HepG2 (cell line): Measurements from ENCODE around the gene RNGTT. TPM values are rescaled to one million over a fixed set of nuclear protein-coding genes. Genes with fewer than 3 reads are reported as not detected.

ENCODE experiments used
- ATAC-seq: fragments of 200-7000 bp; cut with Tn5 transposase; 3 replicates; pipeline ENCODE4 v1.9.1; 2020; ENCODE audit warnings: mild to moderate bottlenecking, moderate library complexity
- BruUV-seq: library from RNA; stranded (reverse); fragments of 400-500 nt; replicated peaks from 2 replicates; lab custom pipeline; 2021; lab: Mats Ljungman, UMichigan
- CTCF ChIA-PET: fragments of 300-600 bp; formaldehyde crosslinking; extraction: SDS; loops from one replicate; lab custom pipeline; 2021; ENCODE audit warnings: low total read pairs, inconsistent platforms, low intra/inter-chr PET ratio; lab: Yijun Ruan, JAX
- POLR2A ChIA-PET: fragments of 350-600 bp; sonication (Branson Sonifier 250); formaldehyde crosslinking; loops from one replicate; lab custom pipeline; 2020; ENCODE audit warnings: antibody characterized with exemption, inconsistent platforms; lab: Yijun Ruan, JAX
- DNase-seq: peaks from one replicate; pipeline ENCODE4 v3.0.0-alpha.2; 2015; ENCODE audit warnings: low spot score
- FAIRE-seq: peaks from 3 replicates; lab custom pipeline; 2011; peaks lifted over from hg19 to GRCh38; lab: Jason Lieb, UNC
- H2AFZ ChIP-seq: one replicate; pipeline ENCODE4 v1.6.1; 2011; ENCODE audit warnings: low read length, inconsistent platforms
- H3K27ac ChIP-seq: fragments of 300-600 bp; 3 replicates; pipeline ENCODE4 v1.8.0; 2011; ENCODE audit warnings: mixed run types, mild to moderate bottlenecking, mixed read lengths, low read length, inconsistent platforms; ENCODE audit not compliant: insufficient read depth; ENCODE audit errors: extremely low read length
- H3K27me3 ChIP-seq, 2 experiments: fragments of 200-600 bp in 1 of 2; 2 replicates in 1 of 2; 3 replicates in 1 of 2; pipeline versions ENCODE4 v1.6.0 to v1.8.0; 2011; ENCODE audit warnings: low read length in 2 of 2, mild to moderate bottlenecking in 2 of 2, moderate library complexity in 2 of 2, inconsistent platforms in 1 of 2; ENCODE audit not compliant: insufficient read depth in 2 of 2, control insufficient read depth in 1 of 2
- H3K36me3 ChIP-seq, 2 experiments: fragments of 200-600 bp in 1 of 2; replicated peaks in 1 of 2; 2 replicates in 1 of 2; 3 replicates in 1 of 2; pipeline versions ENCODE4 v1.5.1 to v1.8.0; 2011; ENCODE audit warnings: low read length in 2 of 2, inconsistent platforms in 1 of 2; ENCODE audit not compliant: insufficient read depth in 2 of 2, control insufficient read depth in 1 of 2
- H3K4me1 ChIP-seq: 2 replicates; pipeline ENCODE4 v1.5.1; 2012; ENCODE audit warnings: low read length, inconsistent platforms; ENCODE audit not compliant: insufficient read depth
- H3K4me2 ChIP-seq: 2 replicates; pipeline ENCODE4 v1.6.0; 2011; ENCODE audit warnings: low read depth, low read length, inconsistent platforms
- H3K4me3 ChIP-seq, 3 experiments: fragments of 200-600 bp in 1 of 3; sonication (generic), shearing (Covaris generic) in 1 of 3; replicated peaks in 1 of 3; 2 replicates each; pipeline ENCODE4 v1.5.1; 2011 to 2016; ENCODE audit warnings: low read length in 3 of 3, inconsistent platforms in 2 of 3, low read depth in 2 of 3, mild to moderate bottlenecking in 2 of 3, control low read depth in 1 of 3, mixed read lengths in 1 of 3; ENCODE audit not compliant: insufficient read depth in 1 of 3
- H3K79me2 ChIP-seq: one replicate; pipeline ENCODE4 v1.6.1; 2011; ENCODE audit warnings: low read length, inconsistent platforms; ENCODE audit not compliant: insufficient read depth
- H3K9ac ChIP-seq: 2 replicates; pipeline ENCODE4 v1.6.0; 2011; ENCODE audit warnings: mild to moderate bottlenecking, low read depth, low read length, inconsistent platforms; ENCODE audit not compliant: insufficient read depth
- H3K9me3 ChIP-seq: 2 replicates; pipeline ENCODE4 v1.5.1; 2012; ENCODE audit warnings: mild to moderate bottlenecking, low read length
- H4K20me1 ChIP-seq: 2 replicates; pipeline ENCODE4 v1.6.0; 2011; ENCODE audit warnings: inconsistent platforms, mild to moderate bottlenecking, low read length, moderate library complexity; ENCODE audit not compliant: insufficient read depth
- GFI1 ChIP-seq: sonication (generic); formaldehyde crosslinking; IDR thresholded peaks from 2 replicates; pipeline ENCODE4 v1.5.0; 2020; ENCODE audit warnings: missing genetic modification reagents, mild to moderate bottlenecking, borderline replicate concordance
- JUN ChIP-seq: sonication (generic); formaldehyde crosslinking; IDR thresholded peaks from 2 replicates; pipeline ENCODE4 v1.4.0; 2020; ENCODE audit warnings: mild to moderate bottlenecking, missing genetic modification reagents
- MEIS1 ChIP-seq: sonication (generic); formaldehyde crosslinking; IDR thresholded peaks from 2 replicates; pipeline ENCODE4 v1.9.0; 2021; ENCODE audit warnings: mild to moderate bottlenecking, missing genetic modification reagents, moderate library complexity, borderline replicate concordance
- MTF1 ChIP-seq: sonication (generic); formaldehyde crosslinking; IDR thresholded peaks from 2 replicates; pipeline ENCODE4 v1.5.0; 2020; ENCODE audit warnings: missing genetic modification reagents
- MYC ChIP-seq: sonication (generic); formaldehyde crosslinking; IDR thresholded peaks from 2 replicates; pipeline ENCODE4 v1.9.0; 2021; ENCODE audit warnings: missing genetic modification reagents, borderline replicate concordance
- PCBP2 ChIP-seq: fragments of 200-400 bp; formaldehyde crosslinking; optimal IDR thresholded peaks from 2 replicates; pipeline ENCODE3; 2018; ENCODE audit warnings: low read length, low read depth; ENCODE audit not compliant: poor library complexity, severe bottlenecking
- PRDM4 ChIP-seq: sonication (generic); formaldehyde crosslinking; IDR thresholded peaks from 2 replicates; pipeline ENCODE4 v1.9.0; 2021; ENCODE audit warnings: missing genetic modification reagents, borderline replicate concordance
- SMARCE1 ChIP-seq: fragments of 450-650 bp; IDR thresholded peaks from 2 replicates; pipeline ENCODE4 v1.6.1; 2017; ENCODE audit warnings: borderline replicate concordance
- SMYD3 ChIP-seq: sonication (generic); formaldehyde crosslinking; IDR thresholded peaks from 2 replicates; pipeline ENCODE4 v1.8.1; 2023; ENCODE audit warnings: mild to moderate bottlenecking, missing genetic modification reagents
- SSRP1 ChIP-seq: IDR thresholded peaks from 2 replicates; pipeline ENCODE4 v1.6.1; 2016; ENCODE audit warnings: control low read depth
- TCF12 ChIP-seq, 2 experiments: fragments of 450-650 bp in 1 of 2; sonication (generic) in 1 of 2; formaldehyde crosslinking in 1 of 2; IDR thresholded peaks; 2 replicates each; pipeline versions ENCODE4 v1.6.1 to v1.8.0; 2017 to 2022; ENCODE audit warnings: antibody characterized with exemption in 1 of 2, mild to moderate bottlenecking in 1 of 2, missing genetic modification reagents in 1 of 2, moderate library complexity in 1 of 2
- ZNF430 ChIP-seq: sonication (generic); formaldehyde crosslinking; IDR thresholded peaks from 2 replicates; pipeline ENCODE4 v1.9.0; 2021; ENCODE audit warnings: mild to moderate bottlenecking, missing genetic modification reagents
- ZNF589 ChIP-seq: sonication (generic); formaldehyde crosslinking; conservative IDR thresholded peaks from 2 replicates; pipeline ENCODE4 v1.8.0; 2022; ENCODE audit warnings: mild to moderate bottlenecking, moderate library complexity, missing genetic modification reagents
- ZNF709 ChIP-seq: sonication (generic); formaldehyde crosslinking; IDR thresholded peaks from 2 replicates; pipeline ENCODE4 v1.5.0; 2020; ENCODE audit warnings: mild to moderate bottlenecking, missing genetic modification reagents
- ZUFSP ChIP-seq: sonication (generic); formaldehyde crosslinking; IDR thresholded peaks from 2 replicates; pipeline ENCODE4 v1.9.0; 2021; ENCODE audit warnings: missing genetic modification reagents, mild to moderate bottlenecking, borderline replicate concordance
- WGBS: methylation state at CpG from one replicate; pipeline ENCODE4 v1.1.6; 2017; ENCODE audit warnings: low lambda C conversion rate; 5-methylcytosine and 5-hydroxymethylcytosine counted together
- in situ Hi-C: cut with HindIII; loops from 2 replicates; pipeline ENCODE4 v1.10.0; 2017; ENCODE audit warnings: low pct_unique_long_range_greater_than_20kb; ENCODE audit not compliant: extremely low pct_ligation_motif_present
- intact Hi-C: fragments of 100-400 bp; cut with micrococcal nuclease; formaldehyde crosslinking; loops from one replicate; pipeline ENCODE4 v1.10.0; 2022; ENCODE audit not compliant: unreplicated experiment
- polyA plus RNA-seq, 8 experiments: library from polyadenylated mRNA; depleted of rRNA in 3 of 8; stranded (reverse) in 7 of 8; unstranded in 1 of 8; fragments of >200 nt; fragmentation: Illumina TruSeq in 4 of 8; extraction: Trizol in 4 of 8; gene quantifications; 2 replicates each; pipeline versions ENCODE4 v1.2.1 to v1.2.3, GENCODE V29; 2011 to 2016; ENCODE audit warnings: low read depth in 4 of 8, missing spikeins in 1 of 8, mixed read lengths in 1 of 8; ENCODE audit not compliant: insufficient read depth in 1 of 8
- total RNA-seq, 5 experiments: library from RNA; depleted of rRNA; stranded (reverse); fragments of >200 nt; fragmentation: Illumina TruSeq; extraction: Trizol; gene quantifications; 2 replicates each; pipeline ENCODE4 v1.2.3, GENCODE V29; 2016; ENCODE audit warnings: low read depth in 1 of 5

Gene RNGTT
- total and polyA plus RNA-seq, 2 of the 13 experiments (the other 11 are each of a cell fraction or from before 2014, with no cell fraction given), result 6.0 to 22.6 TPM

GRCh38 chr6:88913471-88913870 is 49.9 kb downstream of the RNGTT start (continued):
- no peak for TF ChIP-seq SMARCE1
- TF ChIP-seq, all 625 proteins: peak for 0

GRCh38 chr6:88910922-88911778 is 52.3 kb downstream of the RNGTT start:
- 0 out of 2 replicates have a peak, but pooled peaks cover 10% of the 10 kb centered on the region for H3K4me1 ChIP-seq
- H3K9me3 ChIP-seq, result no peaks in the 10 kb centered on the region
- H3K79me2 ChIP-seq, result peaks cover 19% of the 10 kb centered on the region
- no peak for ATAC-seq
- no peak for FAIRE-seq
- in situ Hi-C loops (no loop called here), intact Hi-C loops (no loop called here)
- DNase-seq, result no peak
- no peak overlapping the region for H3K4me2 ChIP-seq
- CTCF ChIA-PET, result no interaction called here
- H4K20me1 ChIP-seq, result no peaks in the 10 kb centered on the region
- H3K36me3 ChIP-seq, result no peaks in the 10 kb centered on the region; a peak in 2 of 5 replicates
- H3K27ac ChIP-seq, result no peak overlapping the region
- no peaks in the 10 kb centered on the region for H3K27me3 ChIP-seq
- H3K4me3 ChIP-seq, result no peak overlapping the region
- H2AFZ ChIP-seq, result no peak overlapping the region
- WGBS, result 91% methylated on average over 7 of the region's 7 CpGs
- no TSS peak for BruUV-seq
- H3K9ac ChIP-seq, result no peak overlapping the region
- POLR2A ChIA-PET, result no interaction called here
- TF ChIP-seq GFI1 (CRISPR knock-in tag), result no peak
- TF ChIP-seq MYC (CRISPR knock-in tag), result no peak
- no peak for TF ChIP-seq PCBP2
- TF ChIP-seq SMYD3 (CRISPR knock-in tag), result no peak
- no peak for TF ChIP-seq ZUFSP (CRISPR knock-in tag)
- TF ChIP-seq MEIS1 (CRISPR knock-in tag), result no peak
- no peak for TF ChIP-seq ZNF589 (CRISPR knock-in tag)
- no peak for TF ChIP-seq ZNF709 (CRISPR knock-in tag)
- no peak for TF ChIP-seq SSRP1 (CRISPR knock-in tag)
- no peak for TF ChIP-seq TCF12 (IDR thresholded peaks at IDR 0.05)
- TF ChIP-seq TCF12 (CRISPR knock-in tag; IDR thresholded peaks at IDR 0.05), result no peak
- TF ChIP-seq PRDM4 (CRISPR knock-in tag), result no peak
- no peak for TF ChIP-seq ZNF430
- TF ChIP-seq MTF1 (CRISPR knock-in tag), result no peak
- no peak for TF ChIP-seq JUN (CRISPR knock-in tag)
